HEK293 (cell line): ENCODE measurements around the gene CCDC180.

Experiments
- CTCF ChIA-PET: fragments of 350-600 bp; formaldehyde crosslinking; extraction: SDS; loops from one replicate; lab custom pipeline; 2021; ENCODE audit warnings: antibody characterized with exemption; lab: Yijun Ruan, JAX
- POLR2A ChIA-PET: fragments of 300-600 bp; formaldehyde crosslinking; extraction: SDS; loops from one replicate; lab custom pipeline; 2020; ENCODE audit warnings: antibody characterized with exemption, inconsistent platforms; lab: Yijun Ruan, JAX
- H3K27ac ChIP-seq: fragments of 200-500 bp; sonication (Bioruptor generic); 2 replicates; pipeline ENCODE4 v1.5.1; 2014; ENCODE audit warnings: low read depth, low read length, control low read depth, inconsistent platforms; ENCODE audit errors: extremely low read depth
- H3K36me3 ChIP-seq, 2 experiments: fragments of 200-500 bp in 1 of 2; sonication (Bioruptor generic) in 1 of 2; 1 replicate in 1 of 2; 2 replicates in 1 of 2; pipeline ENCODE4 v1.5.1; 2014 to 2017; ENCODE audit warnings: inconsistent platforms in 2 of 2, low read length in 2 of 2; ENCODE audit not compliant: control insufficient read depth in 2 of 2, insufficient read depth in 1 of 2
- H3K4me1 ChIP-seq: fragments of 200-500 bp; sonication (Bioruptor generic); 2 replicates; pipeline ENCODE4 v1.5.1; 2014; ENCODE audit warnings: mild to moderate bottlenecking, low read length, inconsistent platforms; ENCODE audit not compliant: control insufficient read depth, insufficient read depth
- H3K4me3 ChIP-seq: 2 replicates; pipeline ENCODE4 v1.5.1; 2011; ENCODE audit warnings: low read depth, mild to moderate bottlenecking, control low read depth, low read length, moderate library complexity
- H3K9me3 ChIP-seq: fragments of 200-500 bp; sonication (Bioruptor generic); 2 replicates; pipeline ENCODE4 v1.5.1; 2014; ENCODE audit warnings: low read depth, low read length, inconsistent platforms; ENCODE audit not compliant: control insufficient read depth, insufficient read depth
- PRDM1 ChIP-seq: fragments of 450-650 bp; formaldehyde crosslinking; IDR thresholded peaks from 2 replicates; pipeline ENCODE4; 2016; ENCODE audit warnings: missing biosample characterization, missing genetic modification characterization
- PRDM2 ChIP-seq: fragments of 450-650 bp; formaldehyde crosslinking; IDR thresholded peaks from 2 replicates; pipeline ENCODE4 v1.5.1; 2016; ENCODE audit warnings: missing biosample characterization, missing genetic modification characterization, borderline replicate concordance
- ZEB2 ChIP-seq: fragments of 450-650 bp; formaldehyde crosslinking; IDR thresholded peaks from 2 replicates; pipeline ENCODE4 v1.5.1; 2016; ENCODE audit warnings: missing biosample characterization, missing genetic modification characterization
- ZIC2 ChIP-seq: fragments of 450-650 bp; formaldehyde crosslinking; IDR thresholded peaks from 2 replicates; pipeline ENCODE4 v1.5.1; 2016; ENCODE audit warnings: missing biosample characterization, missing genetic modification characterization
- ZNF157 ChIP-seq: fragments of 450-650 bp; formaldehyde crosslinking; IDR thresholded peaks from 2 replicates; pipeline ENCODE4 v1.5.1; 2016; ENCODE audit warnings: missing biosample characterization, missing genetic modification characterization
- ZNF280D ChIP-seq: fragments of 450-650 bp; formaldehyde crosslinking; IDR thresholded peaks from 2 replicates; pipeline ENCODE4 v1.5.1; 2016; ENCODE audit warnings: missing biosample characterization, missing genetic modification characterization
- ZNF324 ChIP-seq: fragments of 450-650 bp; formaldehyde crosslinking; IDR thresholded peaks from 2 replicates; pipeline ENCODE4 v1.5.1; 2016; ENCODE audit warnings: missing biosample characterization, missing genetic modification characterization
- ZNF558 ChIP-seq: fragments of 450-650 bp; formaldehyde crosslinking; IDR thresholded peaks from 2 replicates; pipeline ENCODE4 v1.5.1; 2016; ENCODE audit warnings: missing biosample characterization, missing genetic modification characterization
- ZNF596 ChIP-seq: fragments of 450-650 bp; IDR thresholded peaks from 2 replicates; pipeline ENCODE4 v1.5.0; 2018; ENCODE audit warnings: missing biosample characterization, mild to moderate bottlenecking, missing genetic modification characterization, moderate library complexity
- ZNF639 ChIP-seq: fragments of 450-650 bp; formaldehyde crosslinking; IDR thresholded peaks from 2 replicates; pipeline ENCODE4 v1.5.1; 2016; ENCODE audit warnings: missing biosample characterization, missing genetic modification characterization
- ZNF645 ChIP-seq: fragments of 450-650 bp; formaldehyde crosslinking; IDR thresholded peaks from 2 replicates; pipeline ENCODE4; 2016; ENCODE audit warnings: missing biosample characterization, missing genetic modification characterization
- ZNF704 ChIP-seq: fragments of 450-650 bp; formaldehyde crosslinking; IDR thresholded peaks from 2 replicates; pipeline ENCODE4 v1.5.1; 2016; ENCODE audit warnings: missing biosample characterization, missing genetic modification characterization
- ZNF843 ChIP-seq: fragments of 450-650 bp; formaldehyde crosslinking; IDR thresholded peaks from 2 replicates; pipeline ENCODE4 v1.5.1; 2016; ENCODE audit warnings: missing biosample characterization, missing genetic modification characterization

CCDC180 gene

GRCh38 chr9:97280755-97281330 is 26.6 kb upstream of the CCDC180 start:
- TF ChIP-seq ZNF639 (tag by site-specific recombination) = no peak
- TF ChIP-seq, all 188 proteins: peak for 0
- Histone ChIP-seq H3K9me3 (no peaks in the 10 kb centered on the region), H3K27ac (no peak overlapping the region), H3K4me1 (no peaks in the 10 kb centered on the region), H3K4me3 (no peak overlapping the region), H3K36me3 (peaks cover 0 to 48% of the 10 kb centered on the region in 2 experiments; a peak in 1 of 3 replicates)
- ChIA-PET POLR2A (no interaction called here), CTCF (interaction anchor here (0.9 kb wide), 1 partner anchor 11 kb away, joined by 3 read pairs; no protein-coding TSS in a partner anchor)

- Histone ChIP-seq H3K4me1 (no peaks in the 10 kb centered on the region), H3K36me3 (peaks cover 0 to 46% of the 10 kb centered on the region in 2 experiments; a peak in 1 of 3 replicates), H3K9me3 (no peaks in the 10 kb centered on the region), H3K27ac (no peak overlapping the region), H3K4me3 (no peak overlapping the region)
- ChIA-PET CTCF (interaction anchor here (0.6 kb wide), 1 partner anchor 348 kb away, joined by 4 read pairs; no protein-coding TSS in a partner anchor), POLR2A (no interaction called here)
- TF ChIP-seq ZNF280D (tag by site-specific recombination) (no peak), ZNF157 (tag by site-specific recombination) (no peak), ZNF324 (tag by site-specific recombination) (no peak), ZNF596 (tag by site-specific recombination) (no peak), PRDM1 (tag by site-specific recombination) (no peak), ZEB2 (no peak), ZNF645 (tag by site-specific recombination) (no peak), ZNF558 (tag by site-specific recombination) (no peak), PRDM2 (tag by site-specific recombination) (no peak), ZNF843 (tag by site-specific recombination) (no peak), ZNF704 (tag by site-specific recombination) (no peak), ZIC2 (no peak)
Observed at GRCh38 chr9:97283768-97284167, 23.7 kb upstream of the CCDC180 start.
